22Rv1 (cell line): ENCODE measurements around the gene SPOCK2.
"Not testable (repeated sequence)": the region's sequence is repeated elsewhere in the genome, so short reads cannot be mapped to it uniquely, and the experiment has no call there.

Experiments
- H3K27ac ChIP-seq: fragments of 450-650 bp; 2 replicates; pipeline ENCODE4 v1.5.1; 2017
- CTCF ChIP-seq: fragments of 450-650 bp; IDR thresholded peaks from 2 replicates; pipeline ENCODE4 v1.5.1; 2017; ENCODE audit warnings: mild to moderate bottlenecking
- ZFX ChIP-seq: fragments of 450-650 bp; IDR thresholded peaks from 2 replicates; pipeline ENCODE4 v1.6.1; 2017; ENCODE audit warnings: antibody characterized with exemption, borderline replicate concordance

The SPOCK2 gene

GRCh38 chr10:72038458-72039001 lies 49.8 kb downstream of the SPOCK2 start:
- H3K27ac ChIP-seq = no peak overlapping the region
- no peak for TF ChIP-seq CTCF
- no peak for TF ChIP-seq ZFX

- TF ChIP-seq CTCF (no peak), ZFX (no peak)
- no peak overlapping the region for H3K27ac ChIP-seq
Observed at GRCh38 chr10:72037811-72038210, 50.5 kb downstream of the SPOCK2 start.

- no peak for TF ChIP-seq ZFX
- no peak for TF ChIP-seq CTCF
- no peak overlapping the region for H3K27ac ChIP-seq
Observed at GRCh38 chr10:72037266-72037665, 51.1 kb downstream of the SPOCK2 start.

- H3K27ac ChIP-seq = no peak overlapping the region
- TF ChIP-seq CTCF = no peak
- TF ChIP-seq ZFX = no peak
Observed at GRCh38 chr10:72035252-72035887, 53.0 kb downstream of the SPOCK2 start.

GRCh38 chr10:72034761-72035160 lies 53.6 kb downstream of the SPOCK2 start:
- no peak for TF ChIP-seq ZFX
- no peak for TF ChIP-seq CTCF
- H3K27ac ChIP-seq = no peak overlapping the region

- no peak overlapping the region for H3K27ac ChIP-seq
- TF ChIP-seq CTCF (no peak), ZFX (no peak)
Observed at GRCh38 chr10:72034040-72034499, 54.3 kb downstream of the SPOCK2 start.

GRCh38 chr10:72032409-72033162 lies 55.8 kb downstream of the SPOCK2 start:
- H3K27ac ChIP-seq = not testable (repeated sequence)
